Fibroblast of skin of left biceps (primary cell): Measurements from ENCODE around the gene ZNF674.
"Not testable (repeated sequence)": the region's sequence is repeated elsewhere in the genome, so short reads cannot be mapped to it uniquely, and the experiment has no call there.

Source experiments
- DNase-seq, 2 experiments: peaks; one replicate each; pipeline ENCODE4 v3.0.0-alpha.2; 2013; ENCODE audit warnings: low read depth in 2 of 2

The ZNF674 gene

DNA sequence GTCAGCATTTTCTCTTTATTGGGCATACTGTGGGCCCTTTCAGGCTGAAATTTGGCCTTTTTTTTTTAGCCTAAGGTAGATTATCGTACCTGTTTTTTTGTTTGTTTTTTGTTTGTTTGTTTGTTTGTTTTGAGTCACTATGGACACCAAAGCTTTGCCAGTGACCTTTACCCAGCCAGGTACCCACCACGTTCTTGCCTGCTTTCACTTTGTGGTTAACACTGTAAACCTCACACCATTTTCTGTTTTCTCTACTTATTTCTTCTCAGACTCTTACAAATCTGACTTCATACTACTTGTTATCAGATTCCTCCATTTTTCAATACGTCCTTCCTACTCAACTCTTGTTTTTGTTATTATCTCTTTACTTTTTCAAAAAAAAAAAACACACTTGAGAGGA is 81.5 kb downstream of the ZNF674 start:
- DNase-seq: no peak

DNA sequence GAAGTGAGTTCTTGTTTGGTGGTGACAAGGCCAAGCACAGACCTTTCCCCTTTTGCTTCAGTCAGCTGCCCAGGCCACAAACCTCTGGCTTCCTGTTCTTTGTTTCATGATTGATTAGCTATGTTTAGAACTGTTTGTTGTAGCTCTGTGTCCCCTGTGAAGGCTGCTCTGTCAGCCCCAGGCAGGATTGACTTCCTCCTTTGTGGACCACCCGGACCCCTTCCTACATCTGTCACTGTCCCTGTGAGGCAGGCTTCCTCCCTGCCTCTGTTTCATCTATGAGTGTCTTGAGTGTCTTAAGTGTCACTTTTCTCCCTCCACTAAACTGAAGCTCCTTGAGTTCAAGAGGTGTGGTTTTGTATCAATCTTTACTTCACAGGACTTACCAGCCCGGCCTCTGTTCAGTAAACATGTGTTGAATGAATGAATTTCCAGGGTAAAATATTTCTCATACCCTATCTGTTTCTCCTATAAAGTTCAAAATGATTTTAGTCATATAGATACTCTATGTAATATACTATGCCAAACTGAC is 83.5 kb downstream of the ZNF674 start:
- DNase-seq: no peak

- DNase-seq: not testable (repeated sequence)
These were observed 84.2 kb downstream of the ZNF674 start for GRCh38 chrX:46460801-46461659.

GRCh38 chrX:46459603-46460002 is 85.6 kb downstream of the ZNF674 start:
- no peak for DNase-seq

DNA sequence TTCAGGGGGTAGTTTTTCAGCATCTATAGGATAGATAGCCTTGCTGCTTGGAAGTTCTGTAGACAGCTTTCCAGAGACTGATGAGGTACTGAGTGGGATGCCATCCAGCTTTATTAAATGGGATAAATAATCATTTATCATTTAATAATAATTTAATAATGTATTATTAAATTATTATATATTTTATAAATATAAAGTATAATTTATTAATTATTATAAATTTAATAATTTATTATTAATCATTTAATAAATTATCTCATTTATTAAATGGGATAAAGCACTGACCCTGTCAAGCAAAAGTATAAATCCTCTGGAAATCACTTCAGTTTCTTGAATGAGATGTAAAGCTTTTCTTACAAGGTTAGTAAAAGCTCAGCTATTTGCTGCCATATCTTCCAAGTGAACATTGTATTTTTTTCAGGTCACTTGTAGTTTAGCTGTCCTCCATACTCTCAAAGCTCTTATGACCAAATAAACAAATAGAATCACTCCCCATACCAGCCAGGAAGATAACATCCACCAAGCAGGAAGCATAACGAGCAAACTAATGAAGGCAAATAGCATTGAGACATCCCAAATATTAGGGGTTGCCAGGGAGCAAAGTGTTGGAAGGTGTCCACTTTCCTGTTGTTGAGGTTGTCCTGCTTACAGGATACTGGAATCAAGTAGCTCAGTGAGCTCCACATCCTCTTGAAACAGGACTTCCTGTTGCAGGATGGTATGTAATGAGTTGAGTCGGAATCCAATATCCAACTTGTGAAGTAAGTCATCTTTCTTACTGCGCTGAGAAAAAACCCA is 88.9 kb downstream of the ZNF674 start:
- no peak for DNase-seq
